ENCODE measurements around the gene HSPB7. TPM values are rescaled to one million over a fixed set of nuclear protein-coding genes. Genes with fewer than 3 reads are reported as not detected.

Gene HSPB7
- total and polyA plus RNA-seq, 8 donors = 1.5 to 22.1 (median 3.7) TPM

DNA sequence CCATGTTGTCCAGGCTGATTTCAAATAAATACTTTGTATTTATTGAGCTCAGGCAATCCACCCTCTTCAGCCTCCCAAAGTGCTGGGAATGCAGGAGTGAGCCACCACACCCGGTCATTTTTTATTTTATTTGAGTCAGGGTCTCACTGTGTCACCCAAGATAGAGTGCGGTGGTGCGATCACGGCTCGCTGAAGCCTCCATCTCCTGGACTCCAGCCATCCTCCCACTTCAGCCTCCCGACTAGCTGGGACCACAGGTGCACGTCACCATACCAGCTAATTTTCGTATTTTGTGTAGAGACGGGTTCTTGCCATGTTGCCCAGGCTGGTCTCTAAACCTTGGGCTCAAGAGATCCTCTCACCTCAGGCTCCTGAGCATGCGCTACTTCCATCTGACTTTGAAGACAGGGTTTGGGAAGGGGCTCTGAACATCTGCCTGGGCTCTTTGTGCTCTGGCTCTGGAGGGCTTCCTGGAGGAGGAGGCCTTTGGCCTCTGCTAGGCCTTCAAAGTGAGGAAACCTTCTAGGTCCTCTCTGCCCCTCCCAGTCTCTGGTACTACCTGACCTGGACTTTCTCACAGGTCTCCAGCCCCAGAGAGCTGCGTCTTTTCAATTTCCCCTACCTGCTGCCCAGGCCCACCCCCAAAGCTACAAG is 5.8 kb downstream of the HSPB7 start:
- H3K4me3 ChIP-seq = peak overlapping the region in 1 of 2 donors; percentile 41
- no peaks in the 10 kb centered on the region for H3K9me3 ChIP-seq
- no peaks in the 10 kb centered on the region for H3K36me3 ChIP-seq
- H3K27ac ChIP-seq = peak overlapping the region in 1 of 2 donors; percentile 70
- intact Hi-C loops (cut with DNase I) = no loop called here
- ATAC-seq (no peak), DNase-seq (no peak)
- TF ChIP-seq CTCF (IDR thresholded peaks at IDR 0.05) = no peak
- peaks cover 10 to 17% of the 10 kb centered on the region in 2 donors for H3K4me1 ChIP-seq
- peaks cover 0 to 13% of the 10 kb centered on the region in 2 donors for H3K27me3 ChIP-seq

DNA sequence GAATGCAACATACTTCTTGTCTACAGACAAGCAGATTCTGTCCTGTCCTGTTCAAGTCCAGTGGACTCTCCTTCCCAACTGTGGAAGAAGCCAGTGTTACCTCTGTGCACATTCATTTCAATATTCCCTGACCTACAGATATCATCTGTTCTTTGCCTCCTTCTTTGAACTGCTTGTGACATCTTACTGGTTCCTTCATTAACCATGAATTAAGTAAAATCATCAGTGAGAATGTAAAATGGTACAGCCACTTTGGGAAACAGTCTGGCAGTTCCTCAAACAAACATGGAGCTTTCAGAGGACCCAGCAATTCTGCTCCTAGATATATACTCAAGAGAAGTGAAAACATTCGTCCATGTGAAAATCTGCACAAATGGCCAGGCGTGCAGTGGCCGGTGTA is 7.0 kb downstream of the HSPB7 start:
- Histone ChIP-seq H3K27ac (no peak overlapping the region), H3K4me3 (no peak overlapping the region), H3K36me3 (no peaks in the 10 kb centered on the region), H3K4me1 (peaks cover 10 to 17% of the 10 kb centered on the region in 2 donors), H3K9me3 (no peaks in the 10 kb centered on the region), H3K27me3 (peaks cover 0 to 13% of the 10 kb centered on the region in 2 donors)
- intact Hi-C loops (cut with DNase I) = no loop called here
- TF ChIP-seq CTCF (IDR thresholded peaks at IDR 0.05) = no peak
- no peak for ATAC-seq
- no peak for DNase-seq

- Histone ChIP-seq H3K4me1 (peaks cover 10 to 17% of the 10 kb centered on the region in 2 donors), H3K36me3 (no peaks in the 10 kb centered on the region), H3K9me3 (no peaks in the 10 kb centered on the region), H3K4me3 (no peak overlapping the region), H3K27ac (no peak overlapping the region), H3K27me3 (peaks cover 0 to 13% of the 10 kb centered on the region in 2 donors)
- no peak for TF ChIP-seq CTCF (IDR thresholded peaks at IDR 0.05)
- DNase-seq = no peak
- no peak for ATAC-seq
- intact Hi-C loops (cut with DNase I) = no loop called here
These were observed 8.2 kb downstream of the HSPB7 start for GRCh38 chr1:16009678-16010077.

GRCh38 chr1:16009030-16009460 is 8.8 kb downstream of the HSPB7 start:
- no peaks in the 10 kb centered on the region for H3K36me3 ChIP-seq
- H3K4me1 ChIP-seq = peaks cover 10 to 17% of the 10 kb centered on the region in 2 donors
- intact Hi-C loops (cut with DNase I) = no loop called here
- no peaks in the 10 kb centered on the region for H3K9me3 ChIP-seq
- ATAC-seq (peak; percentile 63), DNase-seq (peak; percentile 62 to 90 (median 78))
- no peak overlapping the region for H3K4me3 ChIP-seq
- H3K27ac ChIP-seq = no peak overlapping the region
- peaks cover 0 to 13% of the 10 kb centered on the region in 2 donors for H3K27me3 ChIP-seq
- TF ChIP-seq CTCF (IDR thresholded peaks at IDR 0.05) = peak; percentile 92 to 95

DNA sequence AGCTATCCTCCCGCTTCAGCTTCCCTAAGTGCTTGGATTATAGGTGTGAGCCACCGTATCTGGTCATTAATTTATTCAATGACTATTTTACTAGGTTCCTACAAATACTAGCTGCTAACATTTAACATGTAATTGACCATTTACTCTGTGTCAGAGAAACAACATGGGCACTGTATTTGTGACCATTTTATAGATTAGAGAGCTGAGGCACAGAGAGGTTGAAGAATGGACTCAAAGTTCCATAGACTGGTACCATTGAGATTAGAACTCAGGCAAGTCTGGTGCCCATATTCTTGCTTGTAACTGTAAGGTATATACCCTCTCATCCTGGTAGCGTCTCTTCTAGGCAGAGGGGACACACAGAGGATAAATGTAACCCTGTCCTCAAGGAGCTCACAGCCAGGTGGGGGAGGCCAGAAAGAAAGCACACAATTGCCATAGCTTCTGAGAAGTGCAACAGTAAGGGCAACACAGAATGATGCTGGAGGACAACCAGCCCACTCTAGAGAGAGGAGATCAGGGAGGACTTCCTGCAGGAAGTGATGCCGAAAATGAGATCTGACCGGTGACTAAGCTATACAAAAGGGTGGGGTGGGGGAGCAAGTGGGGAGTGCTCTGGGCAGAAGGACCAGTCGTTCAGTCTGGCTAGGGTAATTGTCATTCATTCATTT is 10.0 kb downstream of the HSPB7 start:
- Histone ChIP-seq H3K4me3 (no peak overlapping the region), H3K4me1 (peaks cover 4 to 8% of the 10 kb centered on the region in 2 donors), H3K27me3 (peaks cover 0 to 4% of the 10 kb centered on the region in 2 donors), H3K9me3 (no peaks in the 10 kb centered on the region), H3K27ac (no peak overlapping the region), H3K36me3 (no peaks in the 10 kb centered on the region)
- TF ChIP-seq CTCF (IDR thresholded peaks at IDR 0.05) = no peak
- DNase-seq (no peak), ATAC-seq (no peak)
- intact Hi-C loops (cut with DNase I) = no loop called here
